HG02678 (cell line): ENCODE results near the gene SESN1.

Source experiments
- ATAC-seq: cut with Tn5 transposase; IDR thresholded peaks from one replicate; pipeline ENCODE4 v1.9.1; 2021; ENCODE audit warnings: mild to moderate bottlenecking, moderate library complexity; ENCODE audit not compliant: unreplicated experiment

The SESN1 gene

GRCh38 chr6:109033655-109034054, 61.0 kb downstream of the SESN1 start:
- no peak for ATAC-seq

DNA sequence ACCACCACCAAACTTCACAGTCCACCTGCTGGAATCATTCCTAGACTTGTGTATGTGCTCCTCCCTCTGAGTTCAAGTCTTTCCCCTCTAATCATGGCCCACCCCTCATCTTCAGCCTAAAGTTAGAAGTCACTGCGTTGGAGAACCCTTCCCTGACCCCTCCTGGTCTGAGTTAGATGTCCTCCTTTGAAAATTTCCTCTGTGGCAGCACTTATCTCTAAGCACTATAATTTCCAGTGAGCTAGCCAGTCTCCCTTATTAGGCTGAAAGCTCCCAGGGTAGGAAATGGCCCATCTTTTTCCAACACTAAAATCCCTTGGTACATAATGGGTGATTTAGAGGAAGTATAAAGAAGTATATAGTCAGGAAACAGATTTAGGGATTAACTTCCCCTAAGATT, 63.2 kb downstream of the SESN1 start:
- no peak for ATAC-seq

- no peak for ATAC-seq
These were observed 65.3 kb downstream of the SESN1 start for GRCh38 chr6:109029313-109029712.

- no peak for ATAC-seq
These were observed 66.2 kb downstream of the SESN1 start for GRCh38 chr6:109028439-109028838.

DNA sequence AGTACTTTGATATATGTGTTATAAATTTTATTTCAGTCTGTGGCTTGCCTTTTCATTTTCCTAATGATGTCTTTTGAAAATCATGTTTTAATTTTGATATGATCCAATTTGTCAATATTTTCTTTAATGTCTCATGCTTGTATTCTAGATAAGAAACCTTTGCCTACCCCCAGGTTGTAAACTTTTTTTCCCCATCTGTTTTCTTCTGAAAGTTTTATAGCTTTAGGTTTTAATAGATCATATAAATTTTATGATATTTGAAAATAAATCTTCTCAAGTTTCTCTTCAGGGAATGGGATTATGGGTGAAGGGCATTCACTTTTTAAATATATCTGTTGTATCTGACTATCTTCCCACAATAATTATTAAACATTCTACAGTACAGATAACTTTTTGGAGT, 66.7 kb downstream of the SESN1 start:
- no peak for ATAC-seq

DNA sequence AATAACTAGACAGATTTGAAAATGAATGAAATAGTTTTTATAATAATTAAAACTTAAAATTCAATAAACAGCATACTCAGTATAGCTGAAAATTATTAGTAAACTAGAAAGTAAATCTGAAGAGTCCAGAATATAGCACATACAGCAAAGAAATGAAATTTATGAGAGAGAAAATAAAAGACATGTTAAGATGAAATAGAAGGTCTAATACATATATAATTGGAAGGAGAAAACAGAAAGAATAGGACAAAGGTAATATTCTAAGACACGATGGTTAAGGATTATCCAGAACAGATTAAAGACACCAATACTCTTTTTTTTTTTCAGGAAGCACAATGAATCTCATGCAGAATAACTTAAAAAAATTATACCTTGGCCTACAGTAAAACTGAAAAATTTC, 69.0 kb downstream of the SESN1 start:
- no peak for ATAC-seq

- no peak for ATAC-seq
These were observed 69.9 kb downstream of the SESN1 start for GRCh38 chr6:109024784-109025183.

DNA sequence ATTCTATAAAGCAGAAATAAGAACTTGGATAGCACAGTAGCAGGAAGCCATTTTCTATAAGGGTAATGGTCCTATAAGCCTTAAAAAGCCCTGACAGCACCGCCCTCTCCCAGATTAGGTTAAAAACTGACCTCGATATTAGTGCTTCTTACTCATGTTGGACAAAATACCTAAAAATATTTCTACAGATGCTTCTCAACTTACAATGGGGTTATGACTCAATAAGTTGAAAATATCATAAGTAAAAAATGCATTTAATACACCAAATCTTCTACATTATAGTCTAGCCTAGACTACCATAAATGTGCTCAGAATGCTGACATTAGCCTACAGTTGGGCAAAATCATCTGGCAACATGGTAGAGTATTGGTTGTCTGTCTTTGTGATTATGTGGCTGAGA, 70.3 kb downstream of the SESN1 start:
- ATAC-seq, result no peak

DNA sequence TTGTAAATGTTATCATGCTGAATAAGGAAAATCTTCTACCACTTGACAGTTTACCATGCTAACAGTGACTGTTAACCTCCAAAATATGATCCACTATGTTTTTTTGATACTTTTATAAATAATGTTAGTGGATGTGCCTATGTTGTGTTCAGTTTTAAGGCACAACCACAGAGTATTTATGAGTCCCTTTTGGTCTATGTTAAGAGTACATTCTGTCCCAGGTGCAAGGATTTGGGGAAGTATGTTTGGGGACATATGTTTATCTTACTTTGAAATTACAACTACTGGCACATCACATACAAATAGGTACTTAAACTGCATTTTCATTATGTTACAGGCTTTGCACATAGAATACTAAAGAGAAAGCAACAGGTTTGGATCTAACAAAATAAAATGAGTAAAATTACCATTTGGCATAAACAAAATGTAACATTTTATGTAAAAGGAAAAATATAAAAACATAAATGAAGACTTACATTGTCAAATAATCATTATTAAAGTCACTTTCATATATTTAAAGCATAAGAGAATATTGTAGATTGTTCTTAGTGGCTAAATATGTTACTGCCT, 71.2 kb downstream of the SESN1 start:
- ATAC-seq, result no peak

DNA sequence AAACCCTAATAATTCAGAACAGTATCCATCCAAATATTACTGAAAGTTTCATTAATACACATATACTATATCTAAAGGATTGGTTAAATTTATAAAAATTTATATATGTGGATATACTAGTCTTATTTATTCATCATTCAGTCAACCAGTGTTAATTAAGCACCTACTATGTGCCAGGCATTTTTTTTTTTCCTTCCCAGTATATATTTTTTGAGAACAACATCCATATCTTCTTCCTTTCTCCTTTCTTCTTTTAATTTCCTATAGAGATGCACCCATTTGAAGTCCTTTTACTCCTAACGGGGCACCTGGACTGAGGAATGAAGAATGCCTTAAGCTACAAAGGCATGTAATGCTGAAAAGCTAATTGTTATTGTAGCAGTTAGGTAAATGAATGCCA, 72.8 kb downstream of the SESN1 start:
- ATAC-seq, result no peak

- ATAC-seq, result no peak
These were observed 74.7 kb downstream of the SESN1 start for GRCh38 chr6:109019911-109020310.

DNA sequence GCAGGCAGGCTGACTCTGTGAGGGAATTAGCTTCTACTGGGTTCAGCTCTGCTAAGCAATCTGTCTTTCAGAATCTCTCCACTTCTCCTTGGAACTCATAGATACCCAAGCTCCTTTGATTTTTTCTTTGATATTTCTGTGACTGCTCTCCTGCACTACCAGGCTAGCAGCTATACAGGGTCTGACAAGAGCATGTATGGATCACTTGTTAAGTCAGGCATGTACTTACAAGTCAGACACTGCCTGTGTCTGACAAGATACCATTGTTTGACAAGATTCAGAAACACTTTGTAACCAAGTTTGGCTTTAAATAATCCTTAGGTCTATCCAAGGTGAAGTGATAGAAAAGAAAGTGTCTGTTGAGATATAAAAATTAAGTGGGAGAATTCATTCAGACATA, 79.5 kb downstream of the SESN1 start:
- no peak for ATAC-seq

DNA sequence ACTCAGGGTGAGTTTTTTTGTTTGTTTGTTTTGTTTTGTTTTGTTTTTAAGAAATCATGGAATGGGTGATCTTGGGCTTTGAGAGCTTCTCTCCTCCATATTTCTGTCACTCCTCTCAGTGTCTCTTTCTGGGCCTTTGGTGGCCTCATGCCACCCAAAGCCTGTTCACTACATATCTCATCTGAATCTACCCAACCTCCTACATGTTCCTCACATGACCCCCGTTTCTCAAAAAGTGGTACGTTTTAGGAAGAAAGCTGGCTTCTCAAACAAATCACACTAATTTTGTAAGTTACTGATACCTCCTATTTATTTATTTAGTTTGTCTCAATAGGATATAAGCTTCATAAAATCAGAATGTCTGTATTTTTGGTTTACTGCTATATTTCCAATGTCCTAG, 80.0 kb downstream of the SESN1 start:
- no peak for ATAC-seq

DNA sequence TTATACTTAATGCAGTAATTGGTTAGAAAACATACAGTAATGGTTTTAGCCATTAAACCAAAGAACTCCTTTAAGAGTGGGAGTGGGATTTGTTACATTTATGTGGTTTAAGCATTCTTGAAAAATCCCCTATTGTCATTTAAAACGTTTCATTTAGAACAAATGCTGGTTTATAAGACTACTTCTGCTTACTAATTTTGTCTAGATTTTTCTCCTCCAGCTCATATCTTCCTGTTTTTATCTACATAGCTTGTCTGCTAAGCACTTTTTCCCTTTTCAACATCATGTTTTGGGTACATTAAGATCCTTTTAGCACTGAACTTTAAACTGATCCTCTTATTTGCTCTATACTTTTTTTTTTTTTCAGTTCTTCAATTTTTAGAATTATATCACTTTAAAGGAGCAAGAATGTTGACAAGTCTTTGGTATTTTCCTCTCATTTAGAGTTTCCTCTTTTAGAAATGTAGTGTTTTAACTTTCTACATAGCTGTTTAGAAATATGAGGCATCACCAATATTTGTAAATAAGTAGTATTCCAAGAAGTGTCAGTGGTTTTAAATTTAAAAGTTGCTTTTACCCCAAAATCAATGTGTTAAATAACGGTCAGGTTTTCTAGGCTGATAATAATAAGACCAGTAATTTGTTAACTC, 80.9 kb downstream of the SESN1 start:
- no peak for ATAC-seq

GRCh38 chr6:109010705-109011102, 83.9 kb downstream of the SESN1 start:
- ATAC-seq, result no peak

- ATAC-seq, result no peak
These were observed 84.5 kb downstream of the SESN1 start for GRCh38 chr6:109009962-109010704.

DNA sequence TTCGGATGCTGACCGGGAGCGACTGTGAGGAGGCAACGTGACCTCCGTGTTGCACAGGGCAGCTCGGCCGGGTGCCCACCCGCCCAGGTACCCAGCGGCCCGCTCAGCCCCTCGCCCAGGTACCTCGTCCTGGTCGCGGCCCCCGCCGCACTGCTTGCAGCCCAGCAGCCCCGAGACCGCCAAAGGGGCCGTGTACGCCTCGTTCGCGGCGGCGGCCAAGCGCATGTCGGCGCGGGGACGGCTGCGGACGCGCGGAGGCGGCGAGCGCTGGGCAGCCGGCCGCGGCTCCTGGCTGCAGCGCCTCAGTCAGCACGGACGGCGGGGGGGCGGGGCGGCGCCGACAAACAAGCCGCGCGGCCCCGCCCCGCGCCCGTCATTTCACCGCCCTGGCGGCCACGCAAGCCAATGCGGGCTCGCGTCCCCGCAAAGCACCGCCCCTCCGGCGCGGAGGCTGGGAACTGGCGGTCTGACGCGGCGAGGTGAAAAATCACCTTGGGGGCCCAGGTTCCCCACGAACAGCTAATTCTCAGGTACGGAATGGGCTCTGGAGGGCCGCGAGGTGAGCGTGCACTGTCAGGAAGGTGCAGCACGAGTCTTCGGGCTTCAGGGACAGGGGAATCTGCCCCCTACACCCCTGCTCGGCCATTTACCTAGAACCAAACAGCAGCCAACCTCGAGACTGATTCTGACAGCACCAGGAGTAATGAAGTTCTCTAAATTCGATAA, 85.2 kb downstream of the SESN1 start:
- peak; percentile 99 for ATAC-seq

- peak; percentile 4 for ATAC-seq
These were observed 86.0 kb downstream of the SESN1 start for GRCh38 chr6:109008537-109009235.

- no peak for ATAC-seq
These were observed 86.6 kb downstream of the SESN1 start for GRCh38 chr6:109008054-109008453.

- no peak for ATAC-seq
These were observed 87.1 kb downstream of the SESN1 start for GRCh38 chr6:109007521-109007920.

DNA sequence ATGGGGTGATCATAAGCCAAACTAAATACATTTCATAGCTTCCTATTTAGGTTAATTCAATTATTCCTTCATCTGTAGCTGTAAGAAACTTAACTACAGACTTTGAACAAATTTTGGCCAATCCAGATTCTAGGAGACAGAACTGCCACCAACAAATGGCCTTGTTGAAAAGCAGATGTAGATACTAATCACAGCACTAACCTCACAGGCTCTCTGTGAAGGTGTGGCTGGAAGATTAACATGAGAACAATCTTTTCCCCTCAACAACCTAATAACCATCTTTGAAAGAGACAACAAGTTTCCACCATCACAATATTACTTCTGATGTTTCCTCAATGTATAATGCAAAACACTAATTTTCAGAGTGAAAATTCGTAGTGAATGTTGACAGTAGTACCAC, 87.8 kb downstream of the SESN1 start:
- no peak for ATAC-seq
